ENCODE data around the gene SULT1A4.
"Not testable (repeated sequence)": the region's sequence is repeated elsewhere in the genome, so short reads cannot be mapped to it uniquely, and the experiment has no call there.

GRCh38 chr16:29454828-29455227, 4.9 kb upstream of the SULT1A4 start:
- not testable (repeated sequence) for TF ChIP-seq POLR2AphosphoS5, CTCF, POLR2A (IDR thresholded peaks at IDR 0.05)
